ENCODE results near the gene MAP7D3. TPM values are rescaled to one million over a fixed set of nuclear protein-coding genes. Genes with fewer than 3 reads are reported as not detected.
A peak's percentile ranks its signal among the peaks of the same experiment; 100 is the strongest.

MAP7D3 gene
- polyA plus RNA-seq, 1 experiment: 15.7 TPM

DNA sequence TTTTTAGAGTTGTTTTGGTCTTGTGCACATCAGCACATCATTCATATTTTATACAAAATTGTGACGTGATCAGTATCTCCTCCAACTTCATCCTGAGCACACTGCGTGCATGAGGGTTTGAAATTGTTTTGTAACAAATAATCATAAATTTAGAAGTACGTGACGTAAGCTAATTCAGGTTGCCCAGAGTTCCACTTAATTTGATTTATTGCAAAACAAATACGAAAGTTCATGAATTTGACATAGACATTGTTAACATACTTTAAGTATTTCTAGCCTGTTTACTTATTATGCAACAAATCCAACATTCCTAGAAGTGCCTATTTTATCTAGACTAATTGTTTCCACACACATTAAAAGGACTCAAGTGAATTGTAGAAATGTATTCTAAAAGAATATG lies 48.3 kb downstream of the MAP7D3 start:
- H3K4me3 ChIP-seq (ENCODE audit: low read depth, low read length): no peak overlapping the region
- peaks cover 7% of the 10 kb centered on the region for H3K36me3 ChIP-seq (ENCODE audit: control insufficient read depth, insufficient read depth, low read length)
- DNase-seq (ENCODE audit: low read depth): peak; percentile 71
- H3K27me3 ChIP-seq (ENCODE audit: control insufficient read depth, insufficient read depth, low read length): no peaks in the 10 kb centered on the region
- no peak for TF ChIP-seq CTCF (IDR thresholded peaks at IDR 0.05; ENCODE audit: insufficient read depth, low read depth, low read length)
- CTCF ChIA-PET: interaction anchor here (1.0 to 3.6 kb wide), 3 partner anchors 18 to 65 kb away, joined by 4 to 17 read pairs (median 12); no protein-coding TSS in a partner anchor
- POLR2A ChIA-PET: interaction anchor here (0.7 kb wide), 1 partner anchor 10 kb away, joined by 3 read pairs; no protein-coding TSS in a partner anchor

DNA sequence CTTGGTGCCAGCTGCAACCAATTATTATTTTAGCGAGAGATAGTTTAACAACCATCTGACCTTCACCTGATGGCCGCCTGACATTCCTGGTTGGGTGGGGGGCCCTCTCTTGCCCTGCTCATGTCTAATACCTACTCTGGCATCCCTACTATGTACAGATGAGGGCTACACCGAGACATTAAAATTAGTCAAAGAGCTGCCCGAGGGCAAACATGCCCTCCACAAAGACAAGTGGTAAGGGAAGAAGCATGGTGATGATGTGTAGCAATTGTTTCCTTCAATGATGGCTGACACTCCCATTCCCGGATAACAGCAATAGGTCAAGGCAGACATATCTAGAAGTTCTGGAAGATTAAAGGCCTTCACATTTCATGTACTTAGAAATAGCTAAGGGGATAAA lies 49.6 kb downstream of the MAP7D3 start:
- no peak overlapping the region for H3K4me3 ChIP-seq (ENCODE audit: low read depth, low read length)
- CTCF ChIA-PET: interaction anchor here (2.5 kb wide), 1 partner anchor 66 kb away, joined by 12 read pairs; no protein-coding TSS in a partner anchor
- H3K36me3 ChIP-seq (ENCODE audit: control insufficient read depth, insufficient read depth, low read length): no peaks in the 10 kb centered on the region; the same call in 1 of the 2 replicates
- H3K27me3 ChIP-seq (ENCODE audit: control insufficient read depth, insufficient read depth, low read length): no peaks in the 10 kb centered on the region
- POLR2A ChIA-PET: no interaction called here
- no peak for TF ChIP-seq CTCF (IDR thresholded peaks at IDR 0.05; ENCODE audit: insufficient read depth, low read depth, low read length)
- no peak for DNase-seq (ENCODE audit: low read depth)

GRCh38 chrX:136200466-136200865 lies 50.7 kb downstream of the MAP7D3 start:
- peak; percentile 41 for TF ChIP-seq CTCF (IDR thresholded peaks at IDR 0.05; ENCODE audit: insufficient read depth, low read depth, low read length)
- ChIA-PET POLR2A (no interaction called here), CTCF (interaction anchor here (1.5 kb wide), 1 partner anchor 68 kb away, joined by 5 read pairs; no protein-coding TSS in a partner anchor)
- H3K4me3 ChIP-seq (ENCODE audit: low read depth, low read length): peak overlapping the region; percentile 57
- DNase-seq (ENCODE audit: low read depth): no peak
- no peaks in the 10 kb centered on the region for H3K36me3 ChIP-seq (ENCODE audit: control insufficient read depth, insufficient read depth, low read length)
- no peaks in the 10 kb centered on the region for H3K27me3 ChIP-seq (ENCODE audit: control insufficient read depth, insufficient read depth, low read length)

GRCh38 chrX:136199365-136199764 lies 51.8 kb downstream of the MAP7D3 start:
- no peaks in the 10 kb centered on the region for H3K36me3 ChIP-seq (ENCODE audit: control insufficient read depth, insufficient read depth, low read length)
- H3K4me3 ChIP-seq (ENCODE audit: low read depth, low read length): peak overlapping the region; percentile 57
- H3K27me3 ChIP-seq (ENCODE audit: control insufficient read depth, insufficient read depth, low read length): no peaks in the 10 kb centered on the region
- POLR2A ChIA-PET: no interaction called here
- TF ChIP-seq CTCF (IDR thresholded peaks at IDR 0.05; ENCODE audit: insufficient read depth, low read depth, low read length): no peak
- no peak for DNase-seq (ENCODE audit: low read depth)
- CTCF ChIA-PET: interaction anchor here (0.8 to 1.5 kb wide), 3 partner anchors 28 to 171 kb away, joined by 3 to 5 read pairs (median 5); no protein-coding TSS in a partner anchor

DNA sequence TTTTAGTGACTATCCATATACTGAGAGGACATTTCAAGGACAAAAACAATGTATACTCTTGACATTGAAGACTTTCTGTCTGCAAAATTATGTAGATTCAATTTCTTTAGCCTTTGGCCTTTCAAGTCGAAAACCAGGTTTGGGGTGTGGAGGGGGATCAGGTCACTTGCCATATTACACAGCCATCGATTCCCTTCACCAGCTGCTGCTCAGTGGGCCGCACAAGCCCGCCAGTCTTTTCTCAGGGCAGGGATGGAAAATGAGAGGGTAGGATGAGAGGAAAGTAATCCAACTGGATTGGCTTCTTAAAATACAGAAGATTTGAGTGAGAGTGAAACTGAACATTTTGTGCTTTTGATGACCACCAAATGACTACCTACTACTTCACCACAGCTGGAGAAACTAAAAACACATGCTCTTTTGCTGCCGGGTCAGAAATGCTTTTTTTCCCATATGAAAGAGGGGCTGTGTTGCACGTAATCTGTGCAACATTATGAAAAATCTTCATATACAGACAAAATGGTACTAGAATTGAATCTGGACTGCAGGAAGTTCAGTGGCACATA lies 52.4 kb downstream of the MAP7D3 start:
- no peak for DNase-seq (ENCODE audit: low read depth)
- CTCF ChIA-PET: interaction anchor here (1.3 to 1.5 kb wide), 2 partner anchors 27 to 70 kb away, joined by 5 read pairs; no protein-coding TSS in a partner anchor
- Histone ChIP-seq H3K36me3 (ENCODE audit: control insufficient read depth, insufficient read depth, low read length) (no peaks in the 10 kb centered on the region), H3K27me3 (ENCODE audit: control insufficient read depth, insufficient read depth, low read length) (no peaks in the 10 kb centered on the region), H3K4me3 (ENCODE audit: low read depth, low read length) (peak overlapping the region; percentile 57)
- no peak for TF ChIP-seq CTCF (IDR thresholded peaks at IDR 0.05; ENCODE audit: insufficient read depth, low read depth, low read length)
- POLR2A ChIA-PET: no interaction called here
